Thoracic aorta (tissue), 2 donors: Measurements from ENCODE around the gene MDK. TPM values are rescaled to one million over a fixed set of nuclear protein-coding genes. Genes with fewer than 3 reads are reported as not detected.

Experiments
- ATAC-seq: fragments of 150-250 bp; one replicate; pipeline ENCODE4 v1.8.0; 2017; ENCODE audit warnings: low read depth; ENCODE audit not compliant: insufficient number of reproducible peaks, low FRiP score
- DNase-seq: peaks from one replicate; pipeline ENCODE4 v3.0.0-alpha.2; 2020; ENCODE audit warnings: low spot score
- H3K27ac ChIP-seq, 2 donors: fragments of 200-600 bp; sonication (generic); 1 replicate in 1 of 2; 2 replicates in 1 of 2; pipeline ENCODE4 v1.5.1; 2016; ENCODE audit warnings: mild to moderate bottlenecking in 2 of 2, moderate library complexity in 2 of 2
- H3K27me3 ChIP-seq: fragments of 200-600 bp; sonication (generic); replicated peaks from 2 replicates; pipeline ENCODE4 v1.6.0; 2016; ENCODE audit warnings: mild to moderate bottlenecking; ENCODE audit not compliant: insufficient read depth
- H3K36me3 ChIP-seq: fragments of 200-600 bp; sonication (generic); one replicate; pipeline ENCODE4 v1.5.1; 2016
- H3K4me1 ChIP-seq, 2 donors: fragments of 200-600 bp; sonication (generic); 1 replicate in 1 of 2; 2 replicates in 1 of 2; pipeline versions ENCODE4 v1.5.1 to v1.6.0; 2016; ENCODE audit warnings: low read depth in 2 of 2, mild to moderate bottlenecking in 1 of 2; ENCODE audit not compliant: control insufficient read depth in 1 of 2
- H3K4me3 ChIP-seq: fragments of 200-600 bp; sonication (generic); 2 replicates; pipeline ENCODE4 v1.5.1; 2016; ENCODE audit warnings: mild to moderate bottlenecking
- H3K9me3 ChIP-seq: fragments of 200-600 bp; sonication (generic); 2 replicates; pipeline ENCODE4 v1.5.1; 2016
- total RNA-seq, 2 donors: library from RNA; depleted of rRNA; stranded (reverse); fragments of >200 nt; gene quantifications; one replicate each; pipeline versions ENCODE4 v1.1.0 to v1.2.3, GENCODE V29; 2016
- TF ChIP-seq, protein P1 (sequence below): fragments of 200-600 bp; sonication (generic); IDR thresholded peaks from one replicate; pipeline ENCODE4 v1.5.1; 2019; ENCODE audit warnings: antibody characterized with exemption

The MDK gene
- total RNA-seq, 2 donors from 2014 or later, result 13.5 to 21.0 TPM

DNA sequence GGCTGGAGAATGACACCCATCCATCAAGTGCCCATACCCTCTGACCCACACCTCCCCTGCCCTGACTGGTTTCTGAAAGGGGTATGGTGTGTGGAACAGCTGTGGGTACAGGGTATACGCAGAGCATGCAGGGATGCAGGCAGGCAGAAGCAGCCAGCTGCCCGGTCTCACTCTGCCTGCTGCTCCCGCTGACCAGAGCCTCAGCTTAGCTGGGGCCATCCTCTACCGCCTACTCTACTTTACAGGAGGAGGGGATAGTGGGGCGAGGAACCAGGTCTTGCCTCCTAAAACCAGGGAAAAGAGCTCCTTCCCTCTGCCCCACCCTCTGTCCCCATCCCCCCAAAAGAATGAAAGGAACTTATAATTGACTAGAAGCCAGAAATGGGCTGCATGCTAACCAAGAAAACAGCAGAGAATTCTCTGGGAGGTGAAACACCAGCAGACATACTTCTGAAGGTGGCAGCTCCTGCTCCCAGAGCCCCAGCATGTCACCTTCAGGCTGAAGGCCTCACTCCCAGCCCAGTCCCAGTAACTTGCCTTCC lies 23.1 kb downstream of the MDK start:
- TF ChIP-seq, protein P1, sequence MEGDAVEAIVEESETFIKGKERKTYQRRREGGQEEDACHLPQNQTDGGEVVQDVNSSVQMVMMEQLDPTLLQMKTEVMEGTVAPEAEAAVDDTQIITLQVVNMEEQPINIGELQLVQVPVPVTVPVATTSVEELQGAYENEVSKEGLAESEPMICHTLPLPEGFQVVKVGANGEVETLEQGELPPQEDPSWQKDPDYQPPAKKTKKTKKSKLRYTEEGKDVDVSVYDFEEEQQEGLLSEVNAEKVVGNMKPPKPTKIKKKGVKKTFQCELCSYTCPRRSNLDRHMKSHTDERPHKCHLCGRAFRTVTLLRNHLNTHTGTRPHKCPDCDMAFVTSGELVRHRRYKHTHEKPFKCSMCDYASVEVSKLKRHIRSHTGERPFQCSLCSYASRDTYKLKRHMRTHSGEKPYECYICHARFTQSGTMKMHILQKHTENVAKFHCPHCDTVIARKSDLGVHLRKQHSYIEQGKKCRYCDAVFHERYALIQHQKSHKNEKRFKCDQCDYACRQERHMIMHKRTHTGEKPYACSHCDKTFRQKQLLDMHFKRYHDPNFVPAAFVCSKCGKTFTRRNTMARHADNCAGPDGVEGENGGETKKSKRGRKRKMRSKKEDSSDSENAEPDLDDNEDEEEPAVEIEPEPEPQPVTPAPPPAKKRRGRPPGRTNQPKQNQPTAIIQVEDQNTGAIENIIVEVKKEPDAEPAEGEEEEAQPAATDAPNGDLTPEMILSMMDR, result no peak
- Histone ChIP-seq H3K36me3 (peaks cover 28% of the 10 kb centered on the region), H3K4me1 (peaks cover 0 to 6% of the 10 kb centered on the region in 2 donors), H3K27ac (no peak overlapping the region), H3K27me3 (no peaks in the 10 kb centered on the region), H3K9me3 (no peaks in the 10 kb centered on the region), H3K4me3 (no peak overlapping the region)
- ATAC-seq (no peak), DNase-seq (no peak)

DNA sequence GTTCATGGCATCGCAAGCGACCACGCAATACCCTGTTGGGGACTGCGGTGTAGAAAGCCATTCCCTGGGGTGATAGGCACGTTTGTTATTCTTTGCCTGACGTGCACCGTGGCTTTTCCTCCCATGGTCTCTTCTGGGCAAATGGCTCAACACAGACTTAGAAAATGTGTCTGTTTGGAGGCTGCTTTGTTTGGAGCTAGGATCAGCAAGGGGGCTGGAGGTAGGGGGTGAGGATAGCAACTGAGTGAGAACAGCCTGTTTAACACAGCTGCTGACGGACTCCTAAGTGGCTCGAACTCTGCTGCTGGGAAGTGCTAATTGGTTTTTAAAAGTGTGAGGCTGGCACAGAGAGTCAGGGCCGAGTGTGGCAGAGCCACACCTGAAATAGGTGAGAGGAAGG lies 26.2 kb downstream of the MDK start:
- H3K36me3 ChIP-seq, result peaks cover 40% of the 10 kb centered on the region

DNA sequence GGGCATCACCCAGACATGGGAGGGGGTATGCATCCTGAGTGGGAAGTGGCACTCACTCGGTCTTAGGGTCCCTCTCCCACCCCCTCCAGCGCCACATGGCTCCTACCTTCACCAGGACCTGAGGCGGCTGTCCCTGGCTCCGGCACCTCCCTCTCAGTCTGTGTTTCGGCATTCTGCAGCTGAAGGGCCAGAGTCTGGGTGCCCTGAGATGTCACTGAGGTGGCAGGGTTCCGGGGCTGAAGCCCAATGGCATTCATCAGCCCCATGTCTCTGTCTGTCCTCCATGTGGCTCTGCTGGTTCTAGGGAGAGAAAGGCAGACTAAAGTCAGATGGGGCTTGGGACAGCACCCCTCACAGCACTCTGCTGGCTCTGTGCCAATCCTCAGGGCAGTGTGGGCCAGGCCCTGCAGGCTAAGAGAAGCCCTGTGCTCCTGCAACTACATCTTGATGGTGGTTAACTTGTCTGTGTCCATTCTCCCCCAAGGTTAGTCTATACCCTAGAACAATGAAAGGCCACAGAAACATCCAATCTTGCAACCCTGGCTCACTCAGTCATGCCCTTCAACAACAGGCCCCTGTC lies 27.0 kb downstream of the MDK start:
- no peak overlapping the region for H3K27ac ChIP-seq
- no peak for DNase-seq
- no peaks in the 10 kb centered on the region for H3K27me3 ChIP-seq
- H3K9me3 ChIP-seq, result no peaks in the 10 kb centered on the region
- TF ChIP-seq, protein P1, result no peak
- H3K4me1 ChIP-seq, result peaks cover 0 to 6% of the 10 kb centered on the region in 2 donors
- no peak overlapping the region for H3K4me3 ChIP-seq
- ATAC-seq, result no peak
- peaks cover 44% of the 10 kb centered on the region for H3K36me3 ChIP-seq

More for the DNA sequence above, 26.2 kb downstream of the MDK start:
- H3K4me1 ChIP-seq, result peaks cover 0 to 6% of the 10 kb centered on the region in 2 donors
- H3K27me3 ChIP-seq, result no peaks in the 10 kb centered on the region
- no peak for ATAC-seq
- TF ChIP-seq, protein P1, result no peak
- no peaks in the 10 kb centered on the region for H3K9me3 ChIP-seq
- no peak overlapping the region for H3K27ac ChIP-seq
- no peak for DNase-seq
- H3K4me3 ChIP-seq, result no peak overlapping the region

DNA sequence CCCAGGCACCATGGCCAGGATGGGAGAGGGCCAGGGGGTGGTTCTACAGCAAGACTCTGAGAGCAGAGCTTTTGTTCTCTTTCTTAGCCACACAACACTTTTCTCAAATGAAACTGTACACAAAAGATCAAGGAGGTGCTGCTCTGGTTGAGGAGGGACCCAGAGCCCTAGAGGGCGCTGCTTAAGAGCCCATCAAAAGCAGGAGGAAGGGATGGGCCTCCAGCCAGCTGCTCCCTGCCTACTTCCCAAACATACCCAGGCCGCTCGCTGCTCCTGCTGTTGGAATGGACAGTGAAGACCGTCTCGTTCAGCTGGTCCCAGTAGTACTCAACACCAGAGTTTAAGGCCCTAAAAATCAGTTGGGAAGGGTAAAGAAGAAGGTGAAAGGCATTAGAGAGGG lies 28.6 kb downstream of the MDK start:
- Histone ChIP-seq H3K27me3 (no peaks in the 10 kb centered on the region), H3K27ac (no peak overlapping the region), H3K36me3 (peaks cover 57% of the 10 kb centered on the region), H3K4me3 (no peak overlapping the region), H3K9me3 (no peaks in the 10 kb centered on the region), H3K4me1 (peaks cover 0 to 4% of the 10 kb centered on the region in 2 donors)
- DNase-seq, result no peak
- TF ChIP-seq, protein P1, result no peak
- ATAC-seq, result no peak

DNA sequence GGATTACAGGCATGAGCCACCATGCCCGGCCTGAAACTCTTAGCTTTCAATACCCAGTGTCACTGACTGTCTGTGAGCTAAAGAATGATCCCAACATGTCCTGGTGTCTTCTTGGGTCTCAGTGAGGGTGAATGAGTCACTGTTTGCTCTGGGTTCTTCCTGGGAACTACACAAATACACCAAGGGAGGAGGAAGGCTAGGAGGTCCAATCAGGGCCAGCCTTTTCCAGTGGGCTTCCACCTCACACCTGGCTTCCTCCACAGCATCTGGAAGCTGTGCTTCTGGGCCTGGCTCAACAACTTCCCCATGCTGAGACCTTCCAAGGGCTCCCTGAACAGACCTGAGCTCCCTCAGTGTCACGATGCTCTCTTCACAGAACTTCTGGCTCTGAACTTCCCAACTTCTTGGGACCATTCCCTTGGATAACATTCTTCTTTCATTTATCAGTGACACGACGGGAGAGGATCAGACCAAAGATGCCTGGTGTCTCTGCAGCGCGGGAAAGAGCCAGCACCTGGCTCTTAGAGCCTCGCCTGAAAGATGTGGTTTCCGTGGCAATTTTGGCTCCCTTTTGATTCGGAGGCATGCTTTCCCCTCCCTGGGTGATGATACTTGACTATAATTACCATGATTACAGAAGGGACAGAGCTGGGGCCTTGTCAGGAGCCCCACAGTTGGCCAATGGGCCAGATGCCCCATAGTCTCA lies 32.4 kb downstream of the MDK start:
- DNase-seq (no peak), ATAC-seq (no peak)
- no peaks in the 10 kb centered on the region for H3K27me3 ChIP-seq
- no peaks in the 10 kb centered on the region for H3K9me3 ChIP-seq
- H3K4me1 ChIP-seq, result no peaks in the 10 kb centered on the region
- peaks cover 59% of the 10 kb centered on the region for H3K36me3 ChIP-seq
- H3K4me3 ChIP-seq, result no peak overlapping the region
- no peak overlapping the region for H3K27ac ChIP-seq
- TF ChIP-seq, protein P1, result no peak
